Neutrophil (primary cell): ENCODE measurements around the gene CA10.

Source experiments
- H3K27ac ChIP-seq: fragments of 200-600 bp; sonication (generic); 2 replicates; pipeline ENCODE4 v1.5.1; 2016; ENCODE audit warnings: mild to moderate bottlenecking, moderate library complexity
- H3K27me3 ChIP-seq: fragments of 200-600 bp; sonication (generic); 2 replicates; pipeline ENCODE4 v1.6.0; 2016; ENCODE audit warnings: mild to moderate bottlenecking
- H3K36me3 ChIP-seq: fragments of 200-600 bp; sonication (generic); 2 replicates; pipeline ENCODE4 v1.5.1; 2017
- H3K4me1 ChIP-seq, 2 experiments: fragments of 200-600 bp in 1 of 2; sonication (generic) in 1 of 2; 1 replicate in 1 of 2; 2 replicates in 1 of 2; pipeline versions ENCODE4 v1.5.1 to v1.6.1; 2013 to 2016; ENCODE audit warnings: low read depth in 1 of 2, low read length in 1 of 2, mild to moderate bottlenecking in 1 of 2, moderate library complexity in 1 of 2; ENCODE audit not compliant: control insufficient read depth in 1 of 2, insufficient read depth in 1 of 2
- H3K4me3 ChIP-seq, 2 experiments: fragments of 200-600 bp in 1 of 2; sonication (generic) in 1 of 2; 1 replicate in 1 of 2; 2 replicates in 1 of 2; pipeline ENCODE4 v1.5.1; 2013 to 2016; ENCODE audit warnings: low read depth in 1 of 2, low read length in 1 of 2, mild to moderate bottlenecking in 1 of 2, moderate library complexity in 1 of 2
- H3K9me3 ChIP-seq: fragments of 200-600 bp; sonication (generic); 2 replicates; pipeline ENCODE4 v1.5.1; 2016
- TF ChIP-seq, protein P1 (sequence below): fragments of 200-600 bp; sonication (generic); IDR thresholded peaks from 2 replicates; pipeline ENCODE4 v1.5.1; 2016; ENCODE audit warnings: antibody characterized with exemption

Gene CA10

GRCh38 chr17:51833045-51833444, 325.5 kb downstream of the CA10 start:
- no peak overlapping the region for H3K27ac ChIP-seq
- no peaks in the 10 kb centered on the region for H3K36me3 ChIP-seq
- H3K4me1 ChIP-seq = no peaks in the 10 kb centered on the region
- no peaks in the 10 kb centered on the region for H3K27me3 ChIP-seq
- TF ChIP-seq, protein P1, sequence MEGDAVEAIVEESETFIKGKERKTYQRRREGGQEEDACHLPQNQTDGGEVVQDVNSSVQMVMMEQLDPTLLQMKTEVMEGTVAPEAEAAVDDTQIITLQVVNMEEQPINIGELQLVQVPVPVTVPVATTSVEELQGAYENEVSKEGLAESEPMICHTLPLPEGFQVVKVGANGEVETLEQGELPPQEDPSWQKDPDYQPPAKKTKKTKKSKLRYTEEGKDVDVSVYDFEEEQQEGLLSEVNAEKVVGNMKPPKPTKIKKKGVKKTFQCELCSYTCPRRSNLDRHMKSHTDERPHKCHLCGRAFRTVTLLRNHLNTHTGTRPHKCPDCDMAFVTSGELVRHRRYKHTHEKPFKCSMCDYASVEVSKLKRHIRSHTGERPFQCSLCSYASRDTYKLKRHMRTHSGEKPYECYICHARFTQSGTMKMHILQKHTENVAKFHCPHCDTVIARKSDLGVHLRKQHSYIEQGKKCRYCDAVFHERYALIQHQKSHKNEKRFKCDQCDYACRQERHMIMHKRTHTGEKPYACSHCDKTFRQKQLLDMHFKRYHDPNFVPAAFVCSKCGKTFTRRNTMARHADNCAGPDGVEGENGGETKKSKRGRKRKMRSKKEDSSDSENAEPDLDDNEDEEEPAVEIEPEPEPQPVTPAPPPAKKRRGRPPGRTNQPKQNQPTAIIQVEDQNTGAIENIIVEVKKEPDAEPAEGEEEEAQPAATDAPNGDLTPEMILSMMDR = no peak
- H3K9me3 ChIP-seq = no peaks in the 10 kb centered on the region
- no peak overlapping the region for H3K4me3 ChIP-seq

DNA sequence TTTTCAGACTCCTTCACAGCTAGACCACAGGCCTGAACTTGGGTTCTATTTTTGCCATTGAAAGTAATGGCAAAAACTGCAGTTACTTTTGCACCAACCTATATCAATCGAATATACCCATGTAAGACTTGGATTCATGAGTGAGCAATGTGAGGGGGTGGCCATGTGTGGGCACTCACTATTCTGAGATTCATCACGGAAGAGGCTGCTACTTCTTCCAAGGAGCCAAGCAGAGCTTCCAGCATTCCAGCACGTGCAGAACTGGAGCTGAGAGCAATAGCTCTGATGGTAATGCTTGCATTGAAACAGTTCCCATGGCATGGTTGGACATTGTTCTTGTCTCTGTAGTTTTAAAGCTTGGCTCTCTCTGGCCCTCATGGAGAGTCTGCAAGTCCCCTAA, 327.6 kb downstream of the CA10 start:
- H3K36me3 ChIP-seq = no peaks in the 10 kb centered on the region
- H3K27me3 ChIP-seq = no peaks in the 10 kb centered on the region
- H3K9me3 ChIP-seq = no peaks in the 10 kb centered on the region
- H3K4me1 ChIP-seq = no peaks in the 10 kb centered on the region
- TF ChIP-seq, protein P1 = no peak
- H3K27ac ChIP-seq = no peak overlapping the region
- no peak overlapping the region for H3K4me3 ChIP-seq

GRCh38 chr17:51830451-51830850, 328.1 kb downstream of the CA10 start:
- Histone ChIP-seq H3K36me3 (no peaks in the 10 kb centered on the region), H3K4me3 (no peak overlapping the region), H3K9me3 (no peaks in the 10 kb centered on the region), H3K27ac (no peak overlapping the region), H3K4me1 (no peaks in the 10 kb centered on the region), H3K27me3 (no peaks in the 10 kb centered on the region)
- TF ChIP-seq, protein P1 = no peak

GRCh38 chr17:51828901-51829300, 329.6 kb downstream of the CA10 start:
- H3K4me1 ChIP-seq = no peaks in the 10 kb centered on the region
- H3K9me3 ChIP-seq = no peaks in the 10 kb centered on the region
- TF ChIP-seq, protein P1 = no peak
- no peak overlapping the region for H3K4me3 ChIP-seq
- no peaks in the 10 kb centered on the region for H3K36me3 ChIP-seq
- no peak overlapping the region for H3K27ac ChIP-seq
- no peaks in the 10 kb centered on the region for H3K27me3 ChIP-seq

GRCh38 chr17:51827140-51827539, 331.4 kb downstream of the CA10 start:
- TF ChIP-seq, protein P1 = no peak
- Histone ChIP-seq H3K27me3 (no peaks in the 10 kb centered on the region), H3K36me3 (no peaks in the 10 kb centered on the region), H3K27ac (no peak overlapping the region), H3K9me3 (no peaks in the 10 kb centered on the region), H3K4me3 (no peak overlapping the region), H3K4me1 (no peaks in the 10 kb centered on the region)

GRCh38 chr17:51820766-51821165, 337.7 kb downstream of the CA10 start:
- no peaks in the 10 kb centered on the region for H3K36me3 ChIP-seq
- H3K4me3 ChIP-seq = no peak overlapping the region
- no peaks in the 10 kb centered on the region for H3K4me1 ChIP-seq
- no peak overlapping the region for H3K27ac ChIP-seq
- H3K27me3 ChIP-seq = no peaks in the 10 kb centered on the region
- TF ChIP-seq, protein P1 = no peak
- no peaks in the 10 kb centered on the region for H3K9me3 ChIP-seq
